Measurements from ENCODE around the gene PCGF6. TPM values are rescaled to one million over a fixed set of nuclear protein-coding genes. Genes with fewer than 3 reads are reported as not detected.
A peak's percentile ranks its signal among the peaks of the same experiment; 100 is the strongest.

Gene PCGF6
- total RNA-seq, 1 experiment from 2014 or later: 19.2 TPM

DNA sequence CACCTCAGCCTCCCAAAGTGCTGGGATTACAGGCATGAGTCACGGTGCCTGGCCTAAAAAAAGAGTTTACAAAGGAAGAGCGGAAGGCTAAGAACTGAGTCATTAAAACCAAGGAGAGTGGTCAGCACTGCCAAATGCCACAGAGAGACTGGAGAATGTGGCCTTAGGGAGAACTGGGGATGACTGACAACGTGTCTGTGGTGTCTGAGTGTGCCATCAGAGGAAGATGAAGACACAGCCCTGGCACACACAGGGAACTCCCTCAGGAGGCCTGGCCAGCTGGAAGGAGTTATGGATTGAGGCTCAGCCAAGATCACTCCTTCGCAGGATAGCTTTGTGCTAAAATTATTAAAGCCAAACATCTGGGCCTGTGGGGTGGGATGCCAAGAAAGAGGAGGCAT, 77.9 kb downstream of the PCGF6 start:
- H3K4me1 Mint-ChIP-seq: peaks cover 6% of the 10 kb centered on the region
- no peak overlapping the region for H3K27ac Mint-ChIP-seq
- H3K27me3 Mint-ChIP-seq (ENCODE audit: low read depth): peaks cover 46% of the 10 kb centered on the region
- ChIA-PET CTCF (no interaction called here), POLR2A (no interaction called here)
- ATAC-seq (no peak), DNase-seq (ENCODE audit: low spot score) (no peak)
- TF ChIP-seq, protein P1, sequence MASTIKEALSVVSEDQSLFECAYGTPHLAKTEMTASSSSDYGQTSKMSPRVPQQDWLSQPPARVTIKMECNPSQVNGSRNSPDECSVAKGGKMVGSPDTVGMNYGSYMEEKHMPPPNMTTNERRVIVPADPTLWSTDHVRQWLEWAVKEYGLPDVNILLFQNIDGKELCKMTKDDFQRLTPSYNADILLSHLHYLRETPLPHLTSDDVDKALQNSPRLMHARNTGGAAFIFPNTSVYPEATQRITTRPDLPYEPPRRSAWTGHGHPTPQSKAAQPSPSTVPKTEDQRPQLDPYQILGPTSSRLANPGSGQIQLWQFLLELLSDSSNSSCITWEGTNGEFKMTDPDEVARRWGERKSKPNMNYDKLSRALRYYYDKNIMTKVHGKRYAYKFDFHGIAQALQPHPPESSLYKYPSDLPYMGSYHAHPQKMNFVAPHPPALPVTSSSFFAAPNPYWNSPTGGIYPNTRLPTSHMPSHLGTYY (CRISPR knock-in tag; IDR thresholded peaks at IDR 0.05): no peak
- no peak for TF ChIP-seq JUN (CRISPR knock-in tag; IDR thresholded peaks at IDR 0.05)
- no peak for TF ChIP-seq MYBL2 (CRISPR knock-in tag; IDR thresholded peaks at IDR 0.05)
- H3K4me3 Mint-ChIP-seq: no peak overlapping the region
- H3K36me3 Mint-ChIP-seq: no peaks in the 10 kb centered on the region
- no peaks in the 10 kb centered on the region for H3K9me3 Mint-ChIP-seq

DNA sequence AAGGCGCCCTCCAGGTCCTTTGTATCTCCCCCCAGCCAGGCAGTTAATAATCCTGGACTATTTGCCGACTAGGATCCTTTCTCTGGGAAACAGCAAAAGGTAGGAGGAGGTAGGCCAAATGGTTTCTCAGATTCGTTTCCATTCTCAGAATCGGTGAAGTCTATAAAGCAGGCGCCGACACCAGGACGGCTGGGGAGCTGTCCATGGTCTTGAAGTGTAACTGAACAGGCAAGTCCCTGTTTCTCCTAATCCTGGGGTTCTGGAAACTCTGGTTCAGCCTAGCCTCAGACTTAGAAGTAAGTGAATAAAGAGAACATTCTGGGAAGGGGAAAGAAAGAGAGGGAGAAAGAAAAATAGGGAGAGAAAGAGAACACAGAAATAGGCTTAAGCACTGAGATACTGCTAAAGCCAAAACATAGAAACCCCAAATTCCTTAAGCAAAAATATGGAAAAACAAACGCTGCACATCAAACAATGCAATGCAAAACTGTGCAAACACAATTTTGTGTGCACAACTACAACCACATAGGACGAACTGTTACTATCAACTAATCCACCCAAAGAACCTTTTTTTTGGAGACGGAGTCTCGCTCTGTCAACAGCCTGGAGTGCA, 85.1 kb downstream of the PCGF6 start:
- peaks cover 10% of the 10 kb centered on the region for H3K9me3 Mint-ChIP-seq
- ChIA-PET POLR2A (interaction anchor here (0.7 to 1.0 kb wide), 2 partner anchors 11 to 464 kb away, joined by 3 read pairs; partner anchors contain the start of gene INA), CTCF (interaction anchor here (1.5 kb wide), 1 partner anchor 12 kb away, joined by 5 read pairs; the partner anchor contains the start of gene INA)
- H3K4me1 Mint-ChIP-seq: no peaks in the 10 kb centered on the region
- H3K4me3 Mint-ChIP-seq: no peak overlapping the region
- DNase-seq (ENCODE audit: low spot score): peak; percentile 79
- peaks cover 4% of the 10 kb centered on the region for H3K36me3 Mint-ChIP-seq
- H3K27ac Mint-ChIP-seq: no peak overlapping the region
- peaks cover 10% of the 10 kb centered on the region for H3K27me3 Mint-ChIP-seq (ENCODE audit: low read depth)
- peak; percentile 79 for ATAC-seq
- 0 out of 2 replicates have a peak, but pooled peaks have one; percentile 36 for TF ChIP-seq ZNF232 (CRISPR knock-in tag; IDR thresholded peaks at IDR 0.05)
- TF ChIP-seq, protein P2, sequence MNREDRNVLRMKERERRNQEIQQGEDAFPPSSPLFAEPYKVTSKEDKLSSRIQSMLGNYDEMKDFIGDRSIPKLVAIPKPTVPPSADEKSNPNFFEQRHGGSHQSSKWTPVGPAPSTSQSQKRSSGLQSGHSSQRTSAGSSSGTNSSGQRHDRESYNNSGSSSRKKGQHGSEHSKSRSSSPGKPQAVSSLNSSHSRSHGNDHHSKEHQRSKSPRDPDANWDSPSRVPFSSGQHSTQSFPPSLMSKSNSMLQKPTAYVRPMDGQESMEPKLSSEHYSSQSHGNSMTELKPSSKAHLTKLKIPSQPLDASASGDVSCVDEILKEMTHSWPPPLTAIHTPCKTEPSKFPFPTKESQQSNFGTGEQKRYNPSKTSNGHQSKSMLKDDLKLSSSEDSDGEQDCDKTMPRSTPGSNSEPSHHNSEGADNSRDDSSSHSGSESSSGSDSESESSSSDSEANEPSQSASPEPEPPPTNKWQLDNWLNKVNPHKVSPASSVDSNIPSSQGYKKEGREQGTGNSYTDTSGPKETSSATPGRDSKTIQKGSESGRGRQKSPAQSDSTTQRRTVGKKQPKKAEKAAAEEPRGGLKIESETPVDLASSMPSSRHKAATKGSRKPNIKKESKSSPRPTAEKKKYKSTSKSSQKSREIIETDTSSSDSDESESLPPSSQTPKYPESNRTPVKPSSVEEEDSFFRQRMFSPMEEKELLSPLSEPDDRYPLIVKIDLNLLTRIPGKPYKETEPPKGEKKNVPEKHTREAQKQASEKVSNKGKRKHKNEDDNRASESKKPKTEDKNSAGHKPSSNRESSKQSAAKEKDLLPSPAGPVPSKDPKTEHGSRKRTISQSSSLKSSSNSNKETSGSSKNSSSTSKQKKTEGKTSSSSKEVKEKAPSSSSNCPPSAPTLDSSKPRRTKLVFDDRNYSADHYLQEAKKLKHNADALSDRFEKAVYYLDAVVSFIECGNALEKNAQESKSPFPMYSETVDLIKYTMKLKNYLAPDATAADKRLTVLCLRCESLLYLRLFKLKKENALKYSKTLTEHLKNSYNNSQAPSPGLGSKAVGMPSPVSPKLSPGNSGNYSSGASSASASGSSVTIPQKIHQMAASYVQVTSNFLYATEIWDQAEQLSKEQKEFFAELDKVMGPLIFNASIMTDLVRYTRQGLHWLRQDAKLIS (CRISPR knock-in tag; IDR thresholded peaks at IDR 0.05; ENCODE audit: borderline replicate concordance): no peak
- no peak for TF ChIP-seq ELF4 (CRISPR knock-in tag; IDR thresholded peaks at IDR 0.05; ENCODE audit: low read depth)
- peak; percentile 73; the same call in 1 of the 2 replicates for TF ChIP-seq TEAD1 (CRISPR knock-in tag; IDR thresholded peaks at IDR 0.05)
- 0 out of 2 replicates have a peak, but pooled peaks have one; percentile 34 for TF ChIP-seq NR2C2 (CRISPR knock-in tag; IDR thresholded peaks at IDR 0.05)
- TF ChIP-seq, protein P3, sequence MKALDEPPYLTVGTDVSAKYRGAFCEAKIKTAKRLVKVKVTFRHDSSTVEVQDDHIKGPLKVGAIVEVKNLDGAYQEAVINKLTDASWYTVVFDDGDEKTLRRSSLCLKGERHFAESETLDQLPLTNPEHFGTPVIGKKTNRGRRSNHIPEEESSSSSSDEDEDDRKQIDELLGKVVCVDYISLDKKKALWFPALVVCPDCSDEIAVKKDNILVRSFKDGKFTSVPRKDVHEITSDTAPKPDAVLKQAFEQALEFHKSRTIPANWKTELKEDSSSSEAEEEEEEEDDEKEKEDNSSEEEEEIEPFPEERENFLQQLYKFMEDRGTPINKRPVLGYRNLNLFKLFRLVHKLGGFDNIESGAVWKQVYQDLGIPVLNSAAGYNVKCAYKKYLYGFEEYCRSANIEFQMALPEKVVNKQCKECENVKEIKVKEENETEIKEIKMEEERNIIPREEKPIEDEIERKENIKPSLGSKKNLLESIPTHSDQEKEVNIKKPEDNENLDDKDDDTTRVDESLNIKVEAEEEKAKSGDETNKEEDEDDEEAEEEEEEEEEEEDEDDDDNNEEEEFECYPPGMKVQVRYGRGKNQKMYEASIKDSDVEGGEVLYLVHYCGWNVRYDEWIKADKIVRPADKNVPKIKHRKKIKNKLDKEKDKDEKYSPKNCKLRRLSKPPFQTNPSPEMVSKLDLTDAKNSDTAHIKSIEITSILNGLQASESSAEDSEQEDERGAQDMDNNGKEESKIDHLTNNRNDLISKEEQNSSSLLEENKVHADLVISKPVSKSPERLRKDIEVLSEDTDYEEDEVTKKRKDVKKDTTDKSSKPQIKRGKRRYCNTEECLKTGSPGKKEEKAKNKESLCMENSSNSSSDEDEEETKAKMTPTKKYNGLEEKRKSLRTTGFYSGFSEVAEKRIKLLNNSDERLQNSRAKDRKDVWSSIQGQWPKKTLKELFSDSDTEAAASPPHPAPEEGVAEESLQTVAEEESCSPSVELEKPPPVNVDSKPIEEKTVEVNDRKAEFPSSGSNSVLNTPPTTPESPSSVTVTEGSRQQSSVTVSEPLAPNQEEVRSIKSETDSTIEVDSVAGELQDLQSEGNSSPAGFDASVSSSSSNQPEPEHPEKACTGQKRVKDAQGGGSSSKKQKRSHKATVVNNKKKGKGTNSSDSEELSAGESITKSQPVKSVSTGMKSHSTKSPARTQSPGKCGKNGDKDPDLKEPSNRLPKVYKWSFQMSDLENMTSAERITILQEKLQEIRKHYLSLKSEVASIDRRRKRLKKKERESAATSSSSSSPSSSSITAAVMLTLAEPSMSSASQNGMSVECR (CRISPR knock-in tag; IDR thresholded peaks at IDR 0.05; ENCODE audit: borderline replicate concordance): peak; percentile 78; the same call in 1 of the 2 replicates
- TF ChIP-seq, protein P4, sequence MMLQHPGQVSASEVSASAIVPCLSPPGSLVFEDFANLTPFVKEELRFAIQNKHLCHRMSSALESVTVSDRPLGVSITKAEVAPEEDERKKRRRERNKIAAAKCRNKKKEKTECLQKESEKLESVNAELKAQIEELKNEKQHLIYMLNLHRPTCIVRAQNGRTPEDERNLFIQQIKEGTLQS (CRISPR knock-in tag; conservative IDR thresholded peaks at IDR 0.05): no peak
- TF ChIP-seq, protein P5, sequence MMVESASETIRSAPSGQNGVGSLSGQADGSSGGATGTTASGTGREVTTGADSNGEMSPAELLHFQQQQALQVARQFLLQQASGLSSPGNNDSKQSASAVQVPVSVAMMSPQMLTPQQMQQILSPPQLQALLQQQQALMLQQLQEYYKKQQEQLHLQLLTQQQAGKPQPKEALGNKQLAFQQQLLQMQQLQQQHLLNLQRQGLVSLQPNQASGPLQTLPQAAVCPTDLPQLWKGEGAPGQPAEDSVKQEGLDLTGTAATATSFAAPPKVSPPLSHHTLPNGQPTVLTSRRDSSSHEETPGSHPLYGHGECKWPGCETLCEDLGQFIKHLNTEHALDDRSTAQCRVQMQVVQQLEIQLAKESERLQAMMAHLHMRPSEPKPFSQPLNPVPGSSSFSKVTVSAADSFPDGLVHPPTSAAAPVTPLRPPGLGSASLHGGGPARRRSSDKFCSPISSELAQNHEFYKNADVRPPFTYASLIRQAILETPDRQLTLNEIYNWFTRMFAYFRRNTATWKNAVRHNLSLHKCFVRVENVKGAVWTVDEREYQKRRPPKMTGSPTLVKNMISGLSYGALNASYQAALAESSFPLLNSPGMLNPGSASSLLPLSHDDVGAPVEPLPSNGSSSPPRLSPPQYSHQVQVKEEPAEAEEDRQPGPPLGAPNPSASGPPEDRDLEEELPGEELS (CRISPR knock-in tag; IDR thresholded peaks at IDR 0.05): peak; percentile 72; the same call in 1 of the 2 replicates
- TF ChIP-seq, protein P6, sequence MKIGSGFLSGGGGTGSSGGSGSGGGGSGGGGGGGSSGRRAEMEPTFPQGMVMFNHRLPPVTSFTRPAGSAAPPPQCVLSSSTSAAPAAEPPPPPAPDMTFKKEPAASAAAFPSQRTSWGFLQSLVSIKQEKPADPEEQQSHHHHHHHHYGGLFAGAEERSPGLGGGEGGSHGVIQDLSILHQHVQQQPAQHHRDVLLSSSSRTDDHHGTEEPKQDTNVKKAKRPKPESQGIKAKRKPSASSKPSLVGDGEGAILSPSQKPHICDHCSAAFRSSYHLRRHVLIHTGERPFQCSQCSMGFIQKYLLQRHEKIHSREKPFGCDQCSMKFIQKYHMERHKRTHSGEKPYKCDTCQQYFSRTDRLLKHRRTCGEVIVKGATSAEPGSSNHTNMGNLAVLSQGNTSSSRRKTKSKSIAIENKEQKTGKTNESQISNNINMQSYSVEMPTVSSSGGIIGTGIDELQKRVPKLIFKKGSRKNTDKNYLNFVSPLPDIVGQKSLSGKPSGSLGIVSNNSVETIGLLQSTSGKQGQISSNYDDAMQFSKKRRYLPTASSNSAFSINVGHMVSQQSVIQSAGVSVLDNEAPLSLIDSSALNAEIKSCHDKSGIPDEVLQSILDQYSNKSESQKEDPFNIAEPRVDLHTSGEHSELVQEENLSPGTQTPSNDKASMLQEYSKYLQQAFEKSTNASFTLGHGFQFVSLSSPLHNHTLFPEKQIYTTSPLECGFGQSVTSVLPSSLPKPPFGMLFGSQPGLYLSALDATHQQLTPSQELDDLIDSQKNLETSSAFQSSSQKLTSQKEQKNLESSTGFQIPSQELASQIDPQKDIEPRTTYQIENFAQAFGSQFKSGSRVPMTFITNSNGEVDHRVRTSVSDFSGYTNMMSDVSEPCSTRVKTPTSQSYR (CRISPR knock-in tag; IDR thresholded peaks at IDR 0.05): peak; percentile 52; the same call in 1 of the 2 replicates
- peak; percentile 51; the same call in 1 of the 2 replicates for TF ChIP-seq SMAD3 (CRISPR knock-in tag; IDR thresholded peaks at IDR 0.05; ENCODE audit: borderline replicate concordance)
- 0 out of 2 replicates have a peak, but pooled peaks have one; percentile 56 for TF ChIP-seq NFE2L1 (CRISPR knock-in tag; IDR thresholded peaks at IDR 0.05)
- TF ChIP-seq, protein P7, sequence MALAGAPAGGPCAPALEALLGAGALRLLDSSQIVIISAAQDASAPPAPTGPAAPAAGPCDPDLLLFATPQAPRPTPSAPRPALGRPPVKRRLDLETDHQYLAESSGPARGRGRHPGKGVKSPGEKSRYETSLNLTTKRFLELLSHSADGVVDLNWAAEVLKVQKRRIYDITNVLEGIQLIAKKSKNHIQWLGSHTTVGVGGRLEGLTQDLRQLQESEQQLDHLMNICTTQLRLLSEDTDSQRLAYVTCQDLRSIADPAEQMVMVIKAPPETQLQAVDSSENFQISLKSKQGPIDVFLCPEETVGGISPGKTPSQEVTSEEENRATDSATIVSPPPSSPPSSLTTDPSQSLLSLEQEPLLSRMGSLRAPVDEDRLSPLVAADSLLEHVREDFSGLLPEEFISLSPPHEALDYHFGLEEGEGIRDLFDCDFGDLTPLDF (CRISPR knock-in tag; IDR thresholded peaks at IDR 0.05): 0 out of 2 replicates have a peak, but pooled peaks have one; percentile 51
- 0 out of 2 replicates have a peak, but pooled peaks have one; percentile 37 for TF ChIP-seq TEAD4 (CRISPR knock-in tag; IDR thresholded peaks at IDR 0.05)
- 0 out of 2 replicates have a peak, but pooled peaks have one; percentile 58 for TF ChIP-seq CREB1 (CRISPR knock-in tag; IDR thresholded peaks at IDR 0.05)
